Stimulated activated CD4-positive, alpha-beta T cell treated with anti-CD3 and anti-CD28 coated beads, TNF-alpha, amount 100 ng/mL, for 1 hour (primary cell): ENCODE data around the gene KDM3B.
"Not testable (repeated sequence)": the region's sequence is repeated elsewhere in the genome, so short reads cannot be mapped to it uniquely, and the experiment has no call there.

Source experiments
- DNase-seq, 3 donors: peaks; one replicate each; pipeline ENCODE4 v3.0.0-alpha.2; 2020; ENCODE audit warnings: low read depth in 3 of 3, low spot score in 1 of 3

Gene KDM3B

GRCh38 chr5:138352071-138352721, at the start of gene KDM3B:
TSS of gene KDM3B (plus strand) at chr5:138352685. CDS start at chr5:138352796, 111 bp downstream.
- peak; percentile 74 to 94 (median 93) for DNase-seq

- no peak for DNase-seq
Measured at GRCh38 chr5:138303372-138303771, 49.1 kb upstream of the KDM3B start.

- no peak for DNase-seq
Measured at GRCh38 chr5:138305797-138306196, 46.7 kb upstream of the KDM3B start.

DNA sequence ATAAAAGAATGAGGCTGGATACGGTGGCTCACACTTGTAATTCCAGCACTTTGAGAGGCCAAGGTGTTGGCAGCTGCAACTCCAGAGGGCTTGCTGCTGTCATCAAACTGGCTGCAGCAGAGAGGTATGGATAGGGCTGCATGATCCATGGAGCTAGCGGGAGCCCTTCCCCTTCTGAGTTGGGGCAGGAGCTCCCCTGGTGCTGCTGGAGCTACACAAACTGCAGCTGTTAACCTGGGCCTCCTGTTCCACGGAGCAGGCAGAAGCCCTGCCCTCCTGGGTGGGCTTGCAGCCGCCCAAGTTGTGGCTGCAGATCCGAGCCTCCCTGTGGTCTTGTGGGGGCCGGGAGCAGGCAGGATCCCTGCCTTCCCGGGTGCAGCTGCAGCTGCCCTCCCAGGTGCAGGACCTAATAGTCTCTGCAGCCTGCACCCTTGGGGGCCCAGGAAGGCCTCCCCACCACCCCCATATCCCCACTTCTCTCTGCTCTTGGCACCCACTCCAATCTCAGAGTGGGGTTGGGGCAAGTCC, 36.7 kb upstream of the KDM3B start:
- no peak for DNase-seq

DNA sequence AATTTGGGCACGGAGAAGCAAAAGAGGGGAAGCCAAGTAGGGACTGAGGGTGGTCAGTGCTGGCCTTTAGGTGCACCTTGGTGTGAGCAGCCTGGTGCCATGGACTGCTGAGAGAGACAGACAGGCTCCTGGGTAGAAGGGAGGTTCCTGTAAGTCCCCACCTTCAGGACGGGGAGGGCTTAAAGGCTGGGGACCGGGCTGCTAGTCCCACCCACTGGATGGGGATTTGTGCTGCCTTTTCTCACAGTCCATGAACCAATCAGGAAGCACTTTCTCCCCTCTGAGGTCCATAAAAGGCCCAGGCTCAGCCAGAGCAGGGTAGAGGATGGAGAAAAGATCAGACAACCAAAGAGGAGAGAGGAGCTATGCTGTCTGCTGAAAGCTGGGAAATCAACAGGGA, 36.1 kb upstream of the KDM3B start:
- DNase-seq = no peak

GRCh38 chr5:138318211-138318610, 34.3 kb upstream of the KDM3B start:
- DNase-seq = not testable (repeated sequence)

DNA sequence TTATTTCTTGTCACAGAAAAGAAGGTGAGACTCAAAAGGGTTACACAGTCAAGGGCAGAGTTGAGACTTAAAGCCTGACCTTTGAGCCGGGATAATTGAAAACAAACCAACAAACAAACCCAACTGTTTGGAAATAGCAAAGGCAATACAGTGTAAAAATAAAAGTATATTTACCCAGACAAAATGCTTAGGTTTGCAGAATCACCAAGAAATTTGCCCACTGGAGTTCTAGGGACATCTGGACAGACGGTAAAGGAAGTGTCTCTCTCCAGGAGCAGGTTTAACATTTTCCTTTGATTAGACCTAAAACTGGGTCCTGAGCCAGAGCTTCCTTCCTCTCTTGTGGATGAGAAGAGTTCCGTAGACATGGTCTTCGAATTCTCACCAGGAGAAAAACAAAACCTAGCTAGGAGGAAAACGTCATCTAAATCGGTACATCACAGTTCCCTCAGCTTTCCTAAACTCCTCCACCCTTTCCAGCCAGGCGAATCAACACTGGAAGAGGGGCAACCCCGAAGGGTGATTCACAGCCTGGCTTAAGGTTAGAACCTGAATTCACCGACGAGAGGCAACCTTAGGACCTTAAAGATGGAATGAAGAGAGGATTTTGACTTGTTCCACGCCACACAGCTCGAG, 21.6 kb upstream of the KDM3B start:
- DNase-seq = no peak

- peak; percentile 85 to 89 (median 87) for DNase-seq
Measured at GRCh38 chr5:138331449-138332368, 20.8 kb upstream of the KDM3B start, which contains the start of gene CDC25C. TSS of gene CDC25C (minus strand) at chr5:138331804. CDS start at chr5:138331180, 624 bp downstream.

DNA sequence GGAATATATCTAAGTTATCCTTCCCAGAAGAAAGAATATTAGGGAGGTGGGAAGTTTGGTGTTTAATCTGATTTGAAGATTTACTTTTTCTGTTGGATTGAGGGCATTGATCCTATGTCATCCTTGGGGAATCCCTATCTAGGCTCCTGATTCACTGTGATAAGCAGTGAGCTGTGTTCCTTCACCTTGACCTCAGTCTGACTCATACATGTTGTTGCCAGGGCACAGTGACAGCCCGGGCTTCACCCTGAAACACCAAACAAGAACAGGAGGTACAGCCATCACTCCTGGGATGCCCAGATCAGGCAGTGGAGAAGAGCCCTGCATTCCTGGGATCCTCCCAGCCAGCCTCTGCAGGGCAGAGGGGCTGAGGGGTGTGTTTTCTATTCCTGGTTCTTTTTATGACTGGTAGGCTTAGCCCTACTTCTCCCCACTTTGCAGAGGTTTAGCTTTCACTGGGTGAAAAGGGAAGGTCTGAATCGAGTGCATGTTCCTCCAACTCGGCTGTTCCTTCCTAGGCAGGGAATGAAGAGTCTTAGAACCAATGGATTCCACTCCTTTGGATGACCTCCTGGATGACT, 17.5 kb upstream of the KDM3B start:
- DNase-seq = no peak

- peak in 1 of 3 donors; percentile 27 for DNase-seq
Measured at GRCh38 chr5:138336952-138337684, 15.4 kb upstream of the KDM3B start.

- DNase-seq = peak; percentile 80 to 90 (median 86)
Measured at GRCh38 chr5:138337685-138338410, 14.6 kb upstream of the KDM3B start, which contains the start of gene FAM53C. TSS of gene FAM53C (plus strand) at chr5:138338266. CDS start at chr5:138341336, 3,070 bp downstream.

DNA sequence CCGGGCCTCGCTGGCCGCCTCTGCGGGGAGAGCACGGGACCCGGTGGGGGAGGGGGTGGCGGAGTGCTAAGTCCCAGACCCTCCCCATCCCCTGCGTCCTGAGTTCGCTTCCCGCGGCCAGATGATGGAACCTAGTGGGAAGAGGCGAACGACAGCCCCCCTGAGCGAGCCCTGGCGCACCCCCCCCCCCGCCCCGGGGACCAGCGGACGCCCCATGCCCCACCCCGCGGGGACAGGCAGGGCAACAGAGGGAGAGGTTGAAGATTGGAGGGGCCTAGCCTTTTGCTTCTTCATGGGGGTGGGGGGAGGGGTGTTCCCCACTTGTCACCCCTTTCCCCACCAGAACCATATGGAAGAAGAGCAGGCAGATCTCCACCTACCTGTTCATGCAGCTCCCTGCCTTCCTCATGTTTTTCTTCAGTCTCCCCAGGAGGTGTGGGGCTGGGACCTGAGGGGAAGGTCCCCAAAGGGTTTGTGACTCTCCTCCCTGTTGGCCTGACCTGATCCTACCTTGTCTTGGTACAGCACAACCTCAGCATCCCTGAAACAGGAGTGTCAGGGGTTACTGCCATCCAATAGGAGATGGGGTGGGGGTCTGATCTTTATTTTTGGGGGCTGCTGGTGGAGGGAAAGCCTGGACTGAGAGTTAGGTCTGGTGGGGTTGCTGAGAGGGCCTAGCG, 13.9 kb upstream of the KDM3B start:
- no peak for DNase-seq

GRCh38 chr5:138339091-138339456, 13.4 kb upstream of the KDM3B start:
- no peak for DNase-seq

DNA sequence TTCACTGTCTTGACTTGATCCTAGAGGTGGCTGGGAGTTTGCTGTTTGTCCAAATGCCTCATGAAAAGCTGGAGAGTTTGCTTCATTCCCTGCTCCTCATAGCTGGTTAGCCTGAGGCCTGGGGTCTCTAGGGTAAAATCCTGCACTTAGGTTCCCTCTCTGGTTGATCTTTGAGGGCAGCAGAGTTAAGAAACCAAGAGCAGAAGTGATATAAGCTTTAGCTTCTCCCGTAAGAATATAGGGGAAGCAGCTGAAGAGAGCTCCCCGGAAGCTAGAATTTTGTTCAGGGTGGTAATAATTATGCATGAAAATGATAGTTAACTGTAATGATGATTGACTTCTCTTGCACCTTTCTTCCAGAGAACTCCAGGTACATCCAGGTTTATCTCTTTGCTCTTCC, 13.0 kb upstream of the KDM3B start:
- no peak for DNase-seq

- DNase-seq = no peak
Measured at GRCh38 chr5:138340008-138340407, 12.5 kb upstream of the KDM3B start.

GRCh38 chr5:138344887-138345622, 7.4 kb upstream of the KDM3B start:
- DNase-seq = no peak

- DNase-seq = no peak
Measured at GRCh38 chr5:138346889-138347288, 5.6 kb upstream of the KDM3B start.

DNA sequence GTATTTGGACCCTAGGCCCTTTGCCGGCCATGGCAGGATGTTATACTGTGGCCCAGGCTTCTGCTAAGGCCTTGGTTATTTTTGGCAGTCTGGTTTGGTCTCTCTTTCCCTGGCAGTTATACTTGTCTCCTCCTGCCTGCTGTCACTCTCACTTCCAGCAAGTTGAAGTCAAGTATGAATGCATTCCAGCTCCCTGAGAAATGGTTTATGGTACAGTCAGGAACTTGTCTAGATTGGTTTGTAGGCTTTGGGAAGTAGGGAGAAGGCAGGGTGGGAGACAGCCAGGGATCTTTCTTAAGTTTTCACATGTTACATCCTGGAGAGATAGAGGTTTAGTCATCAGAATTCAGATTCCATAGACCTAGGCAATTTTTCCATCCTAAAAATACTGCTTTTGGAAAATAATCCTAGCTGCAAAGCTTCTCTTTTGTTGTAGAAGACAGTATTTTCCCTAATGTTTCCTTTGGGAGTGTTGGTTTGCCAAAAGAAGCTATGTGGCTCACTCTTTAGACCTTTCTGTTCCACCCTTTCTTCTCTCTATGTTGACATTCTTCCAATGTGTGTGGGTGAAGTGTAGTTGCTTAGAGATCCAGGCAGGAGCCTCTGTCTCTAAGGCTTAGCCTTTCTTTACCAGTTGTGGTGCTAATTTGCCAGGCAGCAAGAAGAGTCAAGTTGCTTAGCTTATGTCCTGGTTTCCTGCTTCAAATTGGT, 2.5 kb upstream of the KDM3B start:
- DNase-seq = no peak
